ENCODE results near the gene KRTAP4-9.
"Not testable (repeated sequence)": the region's sequence is repeated elsewhere in the genome, so short reads cannot be mapped to it uniquely, and the experiment has no call there.

Gene KRTAP4-9

DNA sequence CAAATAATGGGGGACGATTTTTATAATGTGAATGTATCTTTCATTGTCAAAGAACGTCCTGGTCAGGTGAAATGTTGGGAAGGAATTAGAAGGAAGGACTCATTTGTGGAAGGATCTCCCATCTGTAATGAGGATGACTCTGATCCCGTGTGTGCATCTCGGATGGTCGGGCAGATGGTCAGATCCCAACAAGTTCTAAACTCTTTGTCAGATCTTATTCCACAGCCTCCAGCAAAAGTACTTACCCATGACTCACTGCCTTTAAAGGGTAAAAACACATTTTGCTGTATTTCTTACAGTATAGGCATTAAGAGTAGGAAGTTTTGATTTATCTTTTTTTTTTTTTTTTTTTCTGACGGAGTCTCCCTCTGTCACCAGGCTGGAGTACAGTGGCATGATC lies 6.7 kb upstream of the KRTAP4-9 start:
- no peak for DNase-seq

GRCh38 chr17:41099682-41100480 lies 5.3 kb upstream of the KRTAP4-9 start:
- not testable (repeated sequence) for DNase-seq

DNA sequence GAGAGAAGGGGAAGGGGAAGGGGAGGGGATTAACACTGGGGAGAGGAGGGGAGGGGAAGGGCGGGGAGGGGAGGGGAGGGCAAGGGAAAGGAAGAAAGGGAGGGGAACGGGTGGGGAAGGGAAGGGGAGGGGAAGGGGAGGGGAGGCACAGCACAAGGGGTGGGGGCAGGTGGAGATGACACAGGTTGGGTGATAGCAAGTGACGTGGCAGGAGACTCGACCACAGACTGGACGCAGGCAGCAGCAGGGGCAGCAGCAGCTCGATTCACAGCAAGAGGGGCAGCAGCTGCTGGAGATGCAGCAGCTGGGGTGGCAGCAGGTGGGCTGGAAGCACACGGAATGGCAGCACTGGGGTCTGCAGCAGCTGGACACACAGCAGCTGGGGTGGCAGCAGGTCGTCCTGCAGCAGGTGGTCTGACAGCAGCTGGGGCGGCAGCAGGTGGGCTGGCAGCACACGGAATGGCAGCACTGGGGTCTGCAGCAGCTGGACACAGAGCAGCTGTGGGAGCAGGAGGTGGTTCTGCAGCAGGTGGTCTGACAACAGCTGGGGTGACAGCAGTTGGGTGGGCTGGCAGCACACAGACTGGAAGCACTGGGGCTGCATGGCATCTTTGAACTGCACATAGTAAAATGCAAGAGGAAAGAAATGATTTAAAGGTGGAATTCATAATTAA lies 3.5 kb upstream of the KRTAP4-9 start, which contains the start of gene KRTAP4-16:
TSS of gene KRTAP4-16 (minus strand) at position 624 of the 674 bp plus-strand sequence. CDS start at position 624, 0 bp downstream.
- DNase-seq = no peak

DNA sequence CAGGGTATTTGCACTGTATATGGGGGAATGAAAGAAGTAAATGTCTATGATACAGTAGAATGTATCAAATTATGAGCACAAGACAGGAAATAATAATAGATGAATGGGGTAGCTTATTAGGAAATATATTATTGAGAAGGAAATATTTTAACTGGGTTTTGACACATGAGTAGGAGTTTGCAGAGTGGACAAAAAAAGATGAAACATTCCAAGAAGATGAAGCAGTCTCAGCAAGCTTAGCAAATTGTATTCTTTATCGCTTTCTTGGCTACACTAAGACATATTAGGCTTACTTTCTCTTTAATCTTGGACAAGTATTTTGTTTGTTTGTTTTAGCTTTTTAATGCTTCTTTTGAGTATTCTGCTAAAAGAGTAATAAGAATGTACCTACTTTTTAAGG lies 1.3 kb upstream of the KRTAP4-9 start:
- no peak for DNase-seq

DNA sequence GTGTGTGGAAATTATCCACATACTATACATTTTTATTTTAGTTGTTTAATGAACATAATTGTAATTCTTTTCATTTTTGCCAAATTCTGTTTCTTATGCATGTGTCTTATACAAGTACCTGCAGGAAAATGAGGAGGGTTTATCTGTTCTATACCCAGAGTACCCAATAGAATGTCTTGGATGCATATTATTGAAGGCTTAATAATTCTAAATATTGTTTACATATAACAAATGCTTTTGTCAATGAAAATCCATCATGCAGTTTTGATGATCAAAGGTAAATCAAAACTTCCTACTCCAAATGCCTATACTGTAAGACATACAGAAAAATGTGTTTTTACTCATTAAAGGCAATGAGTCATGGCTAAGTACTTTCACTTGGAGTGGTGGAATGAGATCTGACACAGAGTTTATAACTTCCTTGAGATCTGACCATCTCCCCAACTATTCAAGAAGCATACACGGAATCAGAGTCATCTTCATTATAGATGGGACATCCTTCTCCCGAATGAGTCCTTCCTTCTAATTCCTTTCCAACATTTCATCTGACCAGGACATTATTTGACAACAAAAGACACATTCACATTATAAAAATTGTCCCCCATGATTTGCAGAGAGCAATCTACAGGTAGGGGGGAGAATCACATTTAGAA lies 677 bp upstream of the KRTAP4-9 start:
- not testable (repeated sequence) for DNase-seq

DNA sequence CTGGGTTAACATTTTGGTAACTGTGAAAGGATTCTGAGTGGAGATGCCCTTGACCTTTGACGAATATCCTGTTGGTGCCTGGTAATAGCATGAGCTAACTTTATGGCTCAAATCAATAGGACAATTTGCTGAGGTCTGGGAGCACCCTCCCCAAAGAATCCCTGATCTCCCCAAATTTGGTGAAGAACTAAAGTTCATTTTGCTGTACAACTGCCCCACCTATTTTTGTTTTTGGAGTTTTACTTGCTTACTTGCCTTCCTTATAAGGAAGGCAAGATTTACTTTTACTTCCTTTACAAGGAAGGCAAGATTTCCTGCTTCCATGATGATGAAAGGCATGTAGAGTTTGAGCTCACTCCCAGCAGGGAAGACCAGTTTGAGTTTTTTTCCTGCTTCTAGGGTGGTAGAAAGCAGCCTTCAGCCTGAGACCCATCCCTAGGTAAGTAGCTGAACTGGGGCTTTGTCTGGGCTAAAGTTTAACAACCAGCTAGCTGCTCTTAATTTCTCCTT lies 2.8 kb downstream of the KRTAP4-9 start:
- peak in 1 of 3 donors; percentile 26 for DNase-seq

DNA sequence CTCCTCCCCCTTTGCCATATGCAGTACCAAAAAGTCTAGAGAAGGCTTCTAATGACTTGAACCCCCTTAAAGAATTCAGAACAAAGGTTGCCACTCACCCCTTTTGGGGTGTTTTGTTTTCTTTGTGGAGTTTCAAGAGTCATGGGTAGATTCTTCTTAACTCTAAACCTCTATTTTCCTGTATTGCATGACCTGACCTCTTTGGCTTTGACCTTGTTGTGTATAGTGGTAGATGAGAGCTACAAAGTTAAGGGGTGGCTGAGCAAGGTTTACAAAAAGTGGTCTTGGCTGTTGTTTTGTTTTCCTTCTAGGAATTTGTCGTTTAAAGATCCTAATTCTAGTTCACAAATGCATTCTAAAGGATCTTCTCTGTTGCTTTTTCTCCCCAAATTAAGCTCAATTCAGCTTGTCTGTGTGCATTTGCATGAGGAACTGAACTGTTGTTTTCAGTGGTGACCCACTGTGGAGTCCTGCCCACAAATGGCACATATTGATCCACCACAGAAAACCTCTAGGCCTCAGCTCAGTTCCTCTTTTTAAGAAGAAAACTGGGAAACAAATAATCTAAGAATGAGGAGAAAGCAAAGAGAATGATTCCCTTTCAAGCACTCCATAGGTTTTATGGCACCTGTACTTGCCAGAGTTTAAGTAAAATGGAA lies 3.7 kb downstream of the KRTAP4-9 start:
- not testable (repeated sequence) for DNase-seq

- DNase-seq = no peak
Observed at GRCh38 chr17:41111151-41111885, 6.1 kb downstream of the KRTAP4-9 start.

GRCh38 chr17:41116297-41116696 lies 11.1 kb downstream of the KRTAP4-9 start:
- peak; percentile 28 to 44 (median 40) for DNase-seq

DNA sequence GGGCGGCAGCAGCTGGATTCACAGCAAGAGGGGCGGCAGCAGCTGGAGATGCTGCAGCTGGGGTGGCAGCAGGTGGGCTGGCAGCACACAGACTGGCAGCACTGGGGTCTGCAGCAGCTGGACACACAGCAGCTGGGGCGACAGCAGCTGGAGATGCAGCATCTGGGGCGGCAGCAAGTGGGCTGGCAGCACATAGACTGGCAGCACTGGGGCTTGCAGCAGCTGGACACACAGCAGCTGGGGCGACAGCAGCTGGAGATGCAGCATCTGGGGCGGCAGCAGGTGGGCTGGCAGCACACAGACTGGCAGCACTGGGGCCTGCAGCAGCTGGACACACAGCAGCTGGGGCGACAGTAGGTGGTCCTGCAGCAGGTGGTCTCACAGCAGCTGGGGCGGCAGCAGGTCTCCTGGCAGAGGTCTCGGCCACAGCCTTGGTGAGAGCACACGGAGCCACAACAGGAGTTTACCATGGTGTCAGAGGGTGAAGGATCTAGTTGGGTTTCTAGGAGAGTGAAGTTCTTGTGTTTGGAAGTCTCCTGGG lies 12.7 kb downstream of the KRTAP4-9 start, which contains the start of gene KRTAP4-11:
TSS of gene KRTAP4-11 (minus strand) at position 528 of the 541 bp plus-strand sequence. CDS start at position 470, 58 bp downstream.
- DNase-seq = not testable (repeated sequence)

- no peak for DNase-seq
Observed at GRCh38 chr17:41118721-41119120, 13.5 kb downstream of the KRTAP4-9 start.

GRCh38 chr17:41119696-41120690 lies 14.8 kb downstream of the KRTAP4-9 start:
- peak in 1 of 3 donors; percentile 33 for DNase-seq

DNA sequence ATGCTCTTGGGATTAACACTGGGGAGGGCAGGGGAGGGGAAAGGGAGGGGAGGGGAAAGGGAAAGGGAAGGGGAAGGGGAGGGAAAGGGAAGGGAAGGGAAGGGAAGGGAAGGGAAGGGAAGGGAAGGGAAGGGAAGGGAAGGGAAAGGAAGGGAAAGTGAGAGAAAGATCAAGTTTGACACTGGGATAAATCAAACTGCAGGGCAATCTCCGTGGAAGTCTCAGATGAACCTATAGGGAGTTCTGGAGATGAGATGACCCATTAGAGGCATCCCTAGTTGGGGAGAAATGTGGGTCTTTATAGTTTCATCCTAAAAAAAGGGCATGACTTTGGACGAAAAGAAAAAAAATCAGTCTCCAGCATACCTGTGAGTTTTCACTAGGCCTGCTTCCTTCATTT lies 16.6 kb downstream of the KRTAP4-9 start:
- no peak for DNase-seq

GRCh38 chr17:41123292-41123990 lies 18.3 kb downstream of the KRTAP4-9 start:
- not testable (repeated sequence) for DNase-seq

DNA sequence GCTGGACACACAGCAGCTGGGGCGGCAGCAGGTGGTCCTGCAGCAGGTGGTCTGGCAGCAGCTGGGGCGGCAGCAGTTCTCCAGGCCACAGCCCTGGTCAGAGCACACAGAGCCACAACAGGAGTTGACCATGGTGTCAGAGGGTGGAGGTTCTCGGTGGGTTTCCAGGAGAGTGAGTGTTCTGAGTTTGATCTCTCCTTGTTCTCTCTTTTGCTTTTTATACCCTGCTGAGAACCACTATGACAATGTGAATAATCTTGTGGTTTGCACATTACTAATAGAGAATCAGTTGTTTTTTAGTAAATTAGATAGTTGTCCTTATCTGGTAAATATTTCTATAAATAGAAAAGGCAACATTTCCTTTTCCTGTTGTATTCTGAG lies 18.8 kb downstream of the KRTAP4-9 start, which contains the start of gene KRTAP4-12:
TSS of gene KRTAP4-12 (minus strand) at position 192 of the 381 bp plus-strand sequence. CDS start at position 132, 60 bp downstream.
- DNase-seq = not testable (repeated sequence)

DNA sequence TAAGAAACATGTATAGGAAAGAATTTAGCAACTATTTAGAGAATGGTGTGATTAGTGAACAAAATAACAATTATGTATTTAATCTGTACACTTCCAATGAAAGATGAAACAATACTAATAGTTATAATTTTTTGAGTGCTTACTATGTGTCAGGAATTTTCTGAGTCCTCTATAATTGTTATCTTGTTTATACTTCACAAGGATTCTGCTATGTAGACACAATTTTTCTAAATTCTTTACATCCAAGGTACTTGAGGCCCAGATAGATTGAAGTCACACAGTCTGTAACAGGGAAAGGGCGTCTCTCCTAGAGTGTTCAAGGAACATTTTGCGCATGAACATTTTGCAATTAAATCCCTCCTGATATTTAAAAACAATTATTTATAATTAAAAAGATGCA lies 19.9 kb downstream of the KRTAP4-9 start:
- no peak for DNase-seq

DNA sequence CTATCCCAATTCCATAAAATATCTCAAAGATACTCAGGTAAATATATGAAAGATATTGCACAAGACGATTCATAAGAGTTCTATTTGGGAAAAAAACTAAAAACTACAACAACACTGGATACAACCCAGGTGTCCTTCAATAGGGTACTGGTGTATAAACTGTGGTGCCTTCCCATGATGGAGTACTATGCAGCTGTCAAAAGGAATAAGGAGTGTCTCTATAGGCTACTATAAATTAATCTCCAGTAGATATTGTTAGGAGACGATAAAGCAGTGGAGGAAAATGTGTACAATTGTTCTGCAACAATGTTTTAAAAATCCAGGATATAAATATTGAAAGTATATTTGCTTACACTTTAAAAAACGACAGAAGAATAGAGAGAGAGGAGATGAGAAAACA lies 21.2 kb downstream of the KRTAP4-9 start:
- DNase-seq = no peak

- DNase-seq = no peak
Observed at GRCh38 chr17:41127371-41127770, 22.2 kb downstream of the KRTAP4-9 start.

GRCh38 chr17:41131979-41132378 lies 26.8 kb downstream of the KRTAP4-9 start:
- peak in 1 of 3 donors; percentile 3 for DNase-seq

All from suppressor macrophage treated with lipopolysaccharide for 1 hour (primary cell).